ENCODE measurements around the gene CSTF3. TPM values are rescaled to one million over a fixed set of nuclear protein-coding genes. Genes with fewer than 3 reads are reported as not detected.

Gene CSTF3
- total and polyA plus RNA-seq, 2 of the 4 experiments (the other 2 are of a cell fraction), result 14.5 to 23.4 TPM

GRCh38 chr11:33086017-33086416 is 75.3 kb downstream of the CSTF3 start:
- Histone ChIP-seq H3K4me1 (ENCODE audit: control insufficient read depth, insufficient read depth, low read length) (no peaks in the 10 kb centered on the region), H3K14ac (replicated peaks; ENCODE audit: low read depth, low read length) (no peak overlapping the region), H2BK15ac (ENCODE audit: low read depth, low read length) (no peak overlapping the region), H4K91ac (ENCODE audit: insufficient read depth, low read depth, low read length) (no peak overlapping the region), H2BK120ac (ENCODE audit: low read depth, low read length) (no peak overlapping the region), H2AK5ac (ENCODE audit: low read depth, low read length) (no peak overlapping the region), H3K23ac (ENCODE audit: low read depth, low read length) (no peak overlapping the region), H3K4me3 (ENCODE audit: insufficient read depth, low read depth, low read length) (no peak overlapping the region), H2AK9ac (replicated peaks; ENCODE audit: low read depth, low read length, poor library complexity) (no peak overlapping the region), H3K36me3 (ENCODE audit: control insufficient read depth, insufficient read depth, low read length) (peaks cover 23% of the 10 kb centered on the region), H3K9me3 (ENCODE audit: control insufficient read depth, insufficient read depth, low read length) (no peaks in the 10 kb centered on the region), H3K9me1 (ENCODE audit: insufficient read depth, low read length) (no peaks in the 10 kb centered on the region; the same call in 1 of the 2 replicates), H3K56ac (ENCODE audit: extremely low read depth, insufficient read depth, low read length) (no peak overlapping the region), H3K27ac (ENCODE audit: insufficient read depth, low read length) (no peak overlapping the region), H3K9ac (ENCODE audit: low read depth, low read length) (no peak overlapping the region), H2BK20ac (ENCODE audit: low read depth, low read length) (no peak overlapping the region), H3K4ac (ENCODE audit: low read depth, low read length) (no peak overlapping the region), H2AFZ (replicated peaks; ENCODE audit: low read length, poor library complexity) (no peak overlapping the region), H4K5ac (ENCODE audit: low read depth, low read length) (no peak overlapping the region), H3K79me1 (ENCODE audit: low read depth in 1 of 2, low read length in 2 of 2) (peaks cover 0 to 4% of the 10 kb centered on the region in 2 experiments; a peak in 1 of 4 replicates), H3K18ac (ENCODE audit: low read depth, low read length) (no peak overlapping the region), H3K4me2 (ENCODE audit: low read depth, low read length) (no peak overlapping the region), H3K27me3 (ENCODE audit: control insufficient read depth, insufficient read depth, low read length) (no peaks in the 10 kb centered on the region), H2BK5ac (ENCODE audit: low read depth, low read length, poor library complexity, severe bottlenecking) (no peak overlapping the region), H4K20me1 (ENCODE audit: insufficient read depth, low read length) (no peaks in the 10 kb centered on the region), H4K8ac (ENCODE audit: low read depth in 2 of 2, low read length in 2 of 2) (no peak overlapping the region)
- BruUV-seq (replicated peaks), result no TSS peak
- POLR2A ChIA-PET (ENCODE audit: unreplicated experiment), result no interaction called here
- no CpG with 5 or more reads among the region's 1 CpG for WGBS, 2 experiments (ENCODE audit: extremely low coverage in 2 of 2, insufficient read length in 1 of 2)
- TF ChIP-seq NFE2L2 (IDR thresholded peaks at IDR 0.05; ENCODE audit: low read depth, low read length), result no peak
- TF ChIP-seq POLR2A (IDR thresholded peaks at IDR 0.05; ENCODE audit: low read depth, low read length), result no peak
- no peak for TF ChIP-seq USF2 (IDR thresholded peaks at IDR 0.05; ENCODE audit: low read depth, low read length)
- TF ChIP-seq CEBPB (IDR thresholded peaks at IDR 0.05; ENCODE audit: low read depth, low read length), result no peak
- TF ChIP-seq SMC3 (IDR thresholded peaks at IDR 0.05; ENCODE audit: low read depth, low read length), result no peak
- no peak for TF ChIP-seq MAFK (IDR thresholded peaks at IDR 0.05; ENCODE audit: low read depth, low read length)
- TF ChIP-seq RCOR1 (IDR thresholded peaks at IDR 0.05; ENCODE audit: insufficient replicate concordance, low read length), result no peak
- TF ChIP-seq BHLHE40 (IDR thresholded peaks at IDR 0.05; ENCODE audit: low read depth, low read length), result no peak
- no peak for TF ChIP-seq MAZ (IDR thresholded peaks at IDR 0.05; ENCODE audit: borderline replicate concordance, low read depth, low read length)
- no peak for TF ChIP-seq RAD21 (IDR thresholded peaks at IDR 0.05; ENCODE audit: low read length)
- no peak for TF ChIP-seq MXI1 (IDR thresholded peaks at IDR 0.05; ENCODE audit: borderline replicate concordance, low read depth, low read length)
- TF ChIP-seq CTCF (conservative IDR thresholded peaks at IDR 0.05; ENCODE audit: low read depth, low read length), result no peak
- no peak for DNase-seq
- in situ Hi-C loops (cut with MboI; ENCODE audit: low sequenced_read_pairs), result no loop called here
- CTCF ChIA-PET, result no interaction called here
- no peak for ATAC-seq (ENCODE audit: low read depth)
- intact Hi-C loops (cut with micrococcal nuclease), result no loop called here
- dilution Hi-C loops (cut with HindIII; ENCODE audit: low sequenced_read_pairs, unreplicated experiment), result no loop called here
